Type B pancreatic cell (in vitro differentiated cells): Measurements from ENCODE around the gene RSPH1. TPM values are rescaled to one million over a fixed set of nuclear protein-coding genes. Genes with fewer than 3 reads are reported as not detected.
"Not testable (repeated sequence)": the region's sequence is repeated elsewhere in the genome, so short reads cannot be mapped to it uniquely, and the experiment has no call there.

ENCODE experiments used
- DNase-seq: peaks from one replicate; pipeline ENCODE4 v3.0.0; 2021; ENCODE audit warnings: mixed read lengths; ENCODE audit not compliant: unreplicated experiment; ENCODE audit errors: extremely low spot score
- H3K27ac Mint-ChIP-seq: 2 replicates; pipeline ENCODE4 v1.8.0; 2021; ENCODE audit warnings: mild to moderate bottlenecking, mixed read lengths
- H3K27me3 Mint-ChIP-seq: 2 replicates; pipeline ENCODE4 v1.8.0; 2021; ENCODE audit warnings: mixed read lengths
- H3K36me3 Mint-ChIP-seq: 2 replicates; pipeline ENCODE4 v1.8.0; 2021; ENCODE audit warnings: mixed read lengths
- H3K4me1 Mint-ChIP-seq: one replicate; pipeline ENCODE4 v1.8.0; 2021; ENCODE audit warnings: mixed read lengths; ENCODE audit not compliant: unreplicated experiment
- H3K4me3 Mint-ChIP-seq: 2 replicates; pipeline ENCODE4 v1.8.0; 2021; ENCODE audit warnings: mild to moderate bottlenecking, mixed read lengths
- H3K9me3 Mint-ChIP-seq: 2 replicates; pipeline ENCODE4 v1.8.0; 2021; ENCODE audit warnings: mixed read lengths
- total RNA-seq: library from RNA; stranded (reverse); gene quantifications from 2 replicates; pipeline ENCODE4 v1.2.1, GENCODE V29; 2021; ENCODE audit warnings: low replicate concordance
- TF ChIP-seq, protein P1 (sequence below): fragments of 200-600 bp; sonication (generic); conservative IDR thresholded peaks from 2 replicates; pipeline ENCODE4 v1.5.0; 2021; ENCODE audit warnings: antibody characterized with exemption, mild to moderate bottlenecking

RSPH1 gene
- total RNA-seq, 1 donor from 2014 or later = 5.2 TPM

GRCh38 chr21:42472521-42472920 is 23.5 kb downstream of the RSPH1 start:
- H3K9me3 Mint-ChIP-seq = no peaks in the 10 kb centered on the region
- H3K36me3 Mint-ChIP-seq = no peaks in the 10 kb centered on the region
- peaks cover 18% of the 10 kb centered on the region for H3K4me1 Mint-ChIP-seq
- no peak for DNase-seq
- no peak overlapping the region for H3K27ac Mint-ChIP-seq
- TF ChIP-seq, protein P1, sequence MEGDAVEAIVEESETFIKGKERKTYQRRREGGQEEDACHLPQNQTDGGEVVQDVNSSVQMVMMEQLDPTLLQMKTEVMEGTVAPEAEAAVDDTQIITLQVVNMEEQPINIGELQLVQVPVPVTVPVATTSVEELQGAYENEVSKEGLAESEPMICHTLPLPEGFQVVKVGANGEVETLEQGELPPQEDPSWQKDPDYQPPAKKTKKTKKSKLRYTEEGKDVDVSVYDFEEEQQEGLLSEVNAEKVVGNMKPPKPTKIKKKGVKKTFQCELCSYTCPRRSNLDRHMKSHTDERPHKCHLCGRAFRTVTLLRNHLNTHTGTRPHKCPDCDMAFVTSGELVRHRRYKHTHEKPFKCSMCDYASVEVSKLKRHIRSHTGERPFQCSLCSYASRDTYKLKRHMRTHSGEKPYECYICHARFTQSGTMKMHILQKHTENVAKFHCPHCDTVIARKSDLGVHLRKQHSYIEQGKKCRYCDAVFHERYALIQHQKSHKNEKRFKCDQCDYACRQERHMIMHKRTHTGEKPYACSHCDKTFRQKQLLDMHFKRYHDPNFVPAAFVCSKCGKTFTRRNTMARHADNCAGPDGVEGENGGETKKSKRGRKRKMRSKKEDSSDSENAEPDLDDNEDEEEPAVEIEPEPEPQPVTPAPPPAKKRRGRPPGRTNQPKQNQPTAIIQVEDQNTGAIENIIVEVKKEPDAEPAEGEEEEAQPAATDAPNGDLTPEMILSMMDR = no peak
- H3K27me3 Mint-ChIP-seq = no peaks in the 10 kb centered on the region
- H3K4me3 Mint-ChIP-seq = no peak overlapping the region

DNA sequence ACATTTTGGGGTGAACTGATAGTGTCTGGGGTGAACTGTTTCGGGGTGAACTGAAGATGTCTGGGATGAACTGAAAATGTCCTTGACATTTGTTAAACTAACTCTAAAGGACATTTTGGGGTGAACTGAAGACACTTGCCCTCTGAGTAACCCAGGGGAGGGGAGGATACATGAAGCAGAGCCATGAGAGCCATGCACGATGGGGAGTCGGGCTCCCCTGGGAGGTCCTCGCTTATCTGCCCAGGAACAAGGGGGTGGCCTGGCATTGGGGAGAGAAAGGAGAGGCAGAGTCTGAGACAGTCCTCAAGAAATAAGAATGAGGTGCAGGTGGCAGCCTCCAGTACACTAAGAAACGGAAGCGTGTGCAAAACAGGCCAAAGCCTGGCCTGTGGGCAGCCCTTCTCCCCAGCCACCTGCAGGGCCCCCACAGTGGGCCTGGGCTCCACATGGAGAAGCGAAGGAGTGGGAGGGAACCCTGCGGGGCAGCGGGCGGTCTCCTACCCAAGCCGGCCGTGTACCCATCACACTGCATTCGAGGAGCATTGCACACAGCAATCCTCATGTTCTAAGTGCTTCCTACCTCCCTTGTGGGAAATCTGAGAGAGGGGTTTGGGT is 24.2 kb downstream of the RSPH1 start:
- H3K4me3 Mint-ChIP-seq = no peak overlapping the region
- TF ChIP-seq, protein P1 = no peak
- H3K9me3 Mint-ChIP-seq = no peaks in the 10 kb centered on the region
- H3K27ac Mint-ChIP-seq = no peak overlapping the region
- no peaks in the 10 kb centered on the region for H3K27me3 Mint-ChIP-seq
- H3K36me3 Mint-ChIP-seq = no peaks in the 10 kb centered on the region
- no peak for DNase-seq
- peaks cover 25% of the 10 kb centered on the region for H3K4me1 Mint-ChIP-seq

- Mint-ChIP-seq H3K27ac (no peak overlapping the region), H3K4me1 (peaks cover 26% of the 10 kb centered on the region), H3K36me3 (no peaks in the 10 kb centered on the region), H3K27me3 (no peaks in the 10 kb centered on the region), H3K9me3 (no peaks in the 10 kb centered on the region), H3K4me3 (no peak overlapping the region)
- no peak for DNase-seq
- TF ChIP-seq, protein P1 = no peak
Measured at GRCh38 chr21:42471206-42471605, 24.8 kb downstream of the RSPH1 start.

- not testable (repeated sequence) for H3K27ac Mint-ChIP-seq, H3K9me3 Mint-ChIP-seq, H3K4me3 Mint-ChIP-seq, H3K36me3 Mint-ChIP-seq, DNase-seq, H3K27me3 Mint-ChIP-seq
- H3K4me1 Mint-ChIP-seq = peaks cover 32% of the 10 kb centered on the region
Measured at GRCh38 chr21:42469726-42470125, 26.3 kb downstream of the RSPH1 start.

GRCh38 chr21:42469272-42469671 is 26.8 kb downstream of the RSPH1 start:
- Mint-ChIP-seq H3K9me3 (no peaks in the 10 kb centered on the region), H3K4me1 (peaks cover 28% of the 10 kb centered on the region), H3K36me3 (no peaks in the 10 kb centered on the region), H3K27me3 (no peaks in the 10 kb centered on the region), H3K4me3 (no peak overlapping the region), H3K27ac (peak overlapping the region; percentile 65)
- DNase-seq = no peak
- TF ChIP-seq, protein P1 = no peak

DNA sequence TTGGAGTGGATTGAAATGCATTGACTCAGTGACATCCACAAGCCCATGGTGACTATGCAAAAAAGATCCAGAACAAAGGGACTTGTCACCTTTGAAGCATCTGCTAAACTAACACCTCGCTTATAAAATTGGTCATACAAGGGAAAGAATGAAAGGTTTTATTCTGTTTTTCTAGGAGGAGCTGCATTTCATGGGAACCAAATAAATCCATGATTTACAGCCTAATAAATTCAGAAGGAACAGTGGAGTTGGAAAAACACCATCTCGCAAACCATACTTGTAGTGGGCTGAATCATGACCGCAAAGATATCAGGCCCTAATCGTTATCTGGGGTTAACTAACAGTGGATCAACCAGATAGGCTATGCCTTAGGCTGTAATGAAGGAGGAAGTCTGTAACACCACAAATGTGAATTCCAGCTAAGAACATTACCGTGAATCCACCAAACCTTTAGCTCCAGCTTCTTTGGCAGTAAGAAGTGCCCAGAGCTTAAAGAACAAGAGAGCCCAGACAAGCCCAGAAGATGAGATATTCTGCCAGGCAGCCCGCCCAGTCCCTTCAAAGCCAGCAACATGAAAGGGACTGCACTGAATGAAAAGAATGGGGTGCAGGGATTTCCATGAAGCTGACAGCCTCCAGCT is 27.4 kb downstream of the RSPH1 start:
- no peak for DNase-seq
- TF ChIP-seq, protein P1 = no peak
- H3K27me3 Mint-ChIP-seq = no peaks in the 10 kb centered on the region
- no peaks in the 10 kb centered on the region for H3K9me3 Mint-ChIP-seq
- peaks cover 25% of the 10 kb centered on the region for H3K4me1 Mint-ChIP-seq
- H3K36me3 Mint-ChIP-seq = no peaks in the 10 kb centered on the region
- no peak overlapping the region for H3K4me3 Mint-ChIP-seq
- peak overlapping the region; percentile 41 for H3K27ac Mint-ChIP-seq
